ENCODE measurements around the gene NEGR1.

The NEGR1 gene

GRCh38 chr1:71693581-71693980, 588.8 kb downstream of the NEGR1 start:
- no peaks in the 10 kb centered on the region for H3K27me3 ChIP-seq (replicated peaks; ENCODE audit: control insufficient read depth, insufficient read depth, low read length)
- no peak for DNase-seq (ENCODE audit: low read depth)
- no peak overlapping the region for H3K9ac ChIP-seq (ENCODE audit: low read length)
- no peaks in the 10 kb centered on the region for H3K9me3 ChIP-seq (ENCODE audit: control insufficient read depth, low read length)
- H3K4me3 ChIP-seq (ENCODE audit: low read length), result no peak overlapping the region
- H3K36me3 ChIP-seq (ENCODE audit: control insufficient read depth, insufficient read depth, low read length, severe bottlenecking), result no peaks in the 10 kb centered on the region
- peaks cover 6% of the 10 kb centered on the region for H3K4me1 ChIP-seq (ENCODE audit: control insufficient read depth, insufficient read depth, low read length)

GRCh38 chr1:71689635-71690034, 592.7 kb downstream of the NEGR1 start:
- no peak for DNase-seq (ENCODE audit: low read depth)
- Histone ChIP-seq H3K9me3 (ENCODE audit: control insufficient read depth, low read length) (no peaks in the 10 kb centered on the region), H3K4me3 (ENCODE audit: low read length) (no peak overlapping the region), H3K27me3 (replicated peaks; ENCODE audit: control insufficient read depth, insufficient read depth, low read length) (no peaks in the 10 kb centered on the region), H3K9ac (ENCODE audit: low read length) (no peak overlapping the region), H3K36me3 (ENCODE audit: control insufficient read depth, insufficient read depth, low read length, severe bottlenecking) (no peaks in the 10 kb centered on the region), H3K4me1 (ENCODE audit: control insufficient read depth, insufficient read depth, low read length) (peaks cover 17% of the 10 kb centered on the region)

GRCh38 chr1:71687376-71687775, 595.0 kb downstream of the NEGR1 start:
- no peak for DNase-seq (ENCODE audit: low read depth)
- peaks cover 17% of the 10 kb centered on the region for H3K4me1 ChIP-seq (ENCODE audit: control insufficient read depth, insufficient read depth, low read length)
- no peaks in the 10 kb centered on the region for H3K27me3 ChIP-seq (replicated peaks; ENCODE audit: control insufficient read depth, insufficient read depth, low read length)
- no peaks in the 10 kb centered on the region for H3K36me3 ChIP-seq (ENCODE audit: control insufficient read depth, insufficient read depth, low read length, severe bottlenecking)
- H3K4me3 ChIP-seq (ENCODE audit: low read length), result no peak overlapping the region
- H3K9ac ChIP-seq (ENCODE audit: low read length), result no peak overlapping the region
- no peaks in the 10 kb centered on the region for H3K9me3 ChIP-seq (ENCODE audit: control insufficient read depth, low read length)

GRCh38 chr1:71676979-71677925, 605.1 kb downstream of the NEGR1 start:
- no peak for DNase-seq (ENCODE audit: low read depth)
- Histone ChIP-seq H3K36me3 (ENCODE audit: control insufficient read depth, insufficient read depth, low read length, severe bottlenecking) (no peaks in the 10 kb centered on the region), H3K4me1 (ENCODE audit: control insufficient read depth, insufficient read depth, low read length) (no peaks in the 10 kb centered on the region), H3K9me3 (ENCODE audit: control insufficient read depth, low read length) (no peaks in the 10 kb centered on the region), H3K4me3 (ENCODE audit: low read length) (no peak overlapping the region), H3K9ac (ENCODE audit: low read length) (no peak overlapping the region), H3K27me3 (replicated peaks; ENCODE audit: control insufficient read depth, insufficient read depth, low read length) (no peaks in the 10 kb centered on the region)

- peak overlapping the region; percentile 13 for H3K4me3 ChIP-seq (ENCODE audit: low read length)
- H3K36me3 ChIP-seq (ENCODE audit: control insufficient read depth, insufficient read depth, low read length, severe bottlenecking), result no peaks in the 10 kb centered on the region
- no peak for DNase-seq (ENCODE audit: low read depth)
- H3K9ac ChIP-seq (ENCODE audit: low read length), result no peak overlapping the region
- no peaks in the 10 kb centered on the region for H3K27me3 ChIP-seq (replicated peaks; ENCODE audit: control insufficient read depth, insufficient read depth, low read length)
- H3K4me1 ChIP-seq (ENCODE audit: control insufficient read depth, insufficient read depth, low read length), result peaks cover 27% of the 10 kb centered on the region
- H3K9me3 ChIP-seq (ENCODE audit: control insufficient read depth, low read length), result no peaks in the 10 kb centered on the region
Observed at GRCh38 chr1:71668065-71668464, 614.3 kb downstream of the NEGR1 start.

- Histone ChIP-seq H3K36me3 (ENCODE audit: control insufficient read depth, insufficient read depth, low read length, severe bottlenecking) (no peaks in the 10 kb centered on the region), H3K9ac (ENCODE audit: low read length) (no peak overlapping the region), H3K4me3 (ENCODE audit: low read length) (peak overlapping the region; percentile 13), H3K27me3 (replicated peaks; ENCODE audit: control insufficient read depth, insufficient read depth, low read length) (no peaks in the 10 kb centered on the region), H3K4me1 (ENCODE audit: control insufficient read depth, insufficient read depth, low read length) (peaks cover 27% of the 10 kb centered on the region), H3K9me3 (ENCODE audit: control insufficient read depth, low read length) (no peaks in the 10 kb centered on the region)
- DNase-seq (ENCODE audit: low read depth), result peak; percentile 92
Observed at GRCh38 chr1:71667216-71667615, 615.1 kb downstream of the NEGR1 start.

GRCh38 chr1:71666609-71667008, 615.7 kb downstream of the NEGR1 start:
- no peaks in the 10 kb centered on the region for H3K9me3 ChIP-seq (ENCODE audit: control insufficient read depth, low read length)
- peak; percentile 77 for DNase-seq (ENCODE audit: low read depth)
- H3K9ac ChIP-seq (ENCODE audit: low read length), result no peak overlapping the region
- H3K4me3 ChIP-seq (ENCODE audit: low read length), result peak overlapping the region; percentile 8
- H3K4me1 ChIP-seq (ENCODE audit: control insufficient read depth, insufficient read depth, low read length), result peaks cover 27% of the 10 kb centered on the region
- no peaks in the 10 kb centered on the region for H3K36me3 ChIP-seq (ENCODE audit: control insufficient read depth, insufficient read depth, low read length, severe bottlenecking)
- no peaks in the 10 kb centered on the region for H3K27me3 ChIP-seq (replicated peaks; ENCODE audit: control insufficient read depth, insufficient read depth, low read length)

- H3K4me1 ChIP-seq (ENCODE audit: control insufficient read depth, insufficient read depth, low read length), result peaks cover 38% of the 10 kb centered on the region
- peak overlapping the region; percentile 32 for H3K9ac ChIP-seq (ENCODE audit: low read length)
- no peak overlapping the region for H3K4me3 ChIP-seq (ENCODE audit: low read length)
- DNase-seq (ENCODE audit: low read depth), result peak; percentile 90
- no peaks in the 10 kb centered on the region for H3K9me3 ChIP-seq (ENCODE audit: control insufficient read depth, low read length)
- H3K36me3 ChIP-seq (ENCODE audit: control insufficient read depth, insufficient read depth, low read length, severe bottlenecking), result no peaks in the 10 kb centered on the region
- H3K27me3 ChIP-seq (replicated peaks; ENCODE audit: control insufficient read depth, insufficient read depth, low read length), result no peaks in the 10 kb centered on the region
Observed at GRCh38 chr1:71660411-71660810, 621.9 kb downstream of the NEGR1 start.

GRCh38 chr1:71657891-71658679, 624.3 kb downstream of the NEGR1 start:
- peak overlapping the region; percentile 30 for H3K4me3 ChIP-seq (ENCODE audit: low read length)
- DNase-seq (ENCODE audit: low read depth), result no peak
- peaks cover 35% of the 10 kb centered on the region for H3K4me1 ChIP-seq (ENCODE audit: control insufficient read depth, insufficient read depth, low read length)
- H3K36me3 ChIP-seq (ENCODE audit: control insufficient read depth, insufficient read depth, low read length, severe bottlenecking), result no peaks in the 10 kb centered on the region
- H3K27me3 ChIP-seq (replicated peaks; ENCODE audit: control insufficient read depth, insufficient read depth, low read length), result no peaks in the 10 kb centered on the region
- H3K9ac ChIP-seq (ENCODE audit: low read length), result peak overlapping the region; percentile 74
- no peaks in the 10 kb centered on the region for H3K9me3 ChIP-seq (ENCODE audit: control insufficient read depth, low read length)

- Histone ChIP-seq H3K27me3 (replicated peaks; ENCODE audit: control insufficient read depth, insufficient read depth, low read length) (no peaks in the 10 kb centered on the region), H3K9ac (ENCODE audit: low read length) (peak overlapping the region; percentile 74), H3K4me1 (ENCODE audit: control insufficient read depth, insufficient read depth, low read length) (peaks cover 42% of the 10 kb centered on the region), H3K4me3 (ENCODE audit: low read length) (peak overlapping the region; percentile 30), H3K36me3 (ENCODE audit: control insufficient read depth, insufficient read depth, low read length, severe bottlenecking) (no peaks in the 10 kb centered on the region), H3K9me3 (ENCODE audit: control insufficient read depth, low read length) (no peaks in the 10 kb centered on the region)
- DNase-seq (ENCODE audit: low read depth), result peak; percentile 53
Observed at GRCh38 chr1:71656902-71657301, 625.4 kb downstream of the NEGR1 start.

GRCh38 chr1:71655604-71656003, 626.7 kb downstream of the NEGR1 start:
- no peaks in the 10 kb centered on the region for H3K36me3 ChIP-seq (ENCODE audit: control insufficient read depth, insufficient read depth, low read length, severe bottlenecking)
- H3K9ac ChIP-seq (ENCODE audit: low read length), result no peak overlapping the region
- H3K27me3 ChIP-seq (replicated peaks; ENCODE audit: control insufficient read depth, insufficient read depth, low read length), result no peaks in the 10 kb centered on the region
- H3K4me3 ChIP-seq (ENCODE audit: low read length), result no peak overlapping the region
- H3K4me1 ChIP-seq (ENCODE audit: control insufficient read depth, insufficient read depth, low read length), result peaks cover 55% of the 10 kb centered on the region
- no peaks in the 10 kb centered on the region for H3K9me3 ChIP-seq (ENCODE audit: control insufficient read depth, low read length)
- DNase-seq (ENCODE audit: low read depth), result no peak

Data from adipocyte (in vitro differentiated cells).